ENCODE results near the gene MYOF.

Gene MYOF

DNA sequence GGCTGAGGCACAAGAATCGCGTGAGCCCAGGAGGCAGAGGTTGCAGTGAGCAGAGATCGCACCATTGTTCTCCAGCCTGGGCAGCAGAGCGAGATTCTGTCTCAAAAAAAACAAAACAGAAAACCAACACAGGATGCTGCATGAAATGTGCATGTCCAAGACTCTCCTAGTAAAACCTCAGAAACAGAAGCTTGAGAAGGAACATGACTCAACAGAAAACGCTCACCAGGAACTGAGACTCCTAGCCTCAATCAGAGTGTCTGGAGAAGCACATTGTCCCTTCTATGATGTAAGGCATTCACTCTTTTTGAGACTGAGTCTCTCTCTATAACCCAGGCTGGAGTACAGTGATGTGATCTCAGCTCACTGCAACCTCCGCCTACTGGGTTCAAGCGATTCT lies 168.3 kb downstream of the MYOF start:
- Histone ChIP-seq H4K20me1 (no peaks in the 10 kb centered on the region), H3K36me3 (peaks cover 0 to 31% (median 0%) of the 10 kb centered on the region in 11 experiments; a peak in 4 of 22 replicates)
- TF ChIP-seq Cebpa-rat (IDR thresholded peaks at IDR 0.05), result no peak

DNA sequence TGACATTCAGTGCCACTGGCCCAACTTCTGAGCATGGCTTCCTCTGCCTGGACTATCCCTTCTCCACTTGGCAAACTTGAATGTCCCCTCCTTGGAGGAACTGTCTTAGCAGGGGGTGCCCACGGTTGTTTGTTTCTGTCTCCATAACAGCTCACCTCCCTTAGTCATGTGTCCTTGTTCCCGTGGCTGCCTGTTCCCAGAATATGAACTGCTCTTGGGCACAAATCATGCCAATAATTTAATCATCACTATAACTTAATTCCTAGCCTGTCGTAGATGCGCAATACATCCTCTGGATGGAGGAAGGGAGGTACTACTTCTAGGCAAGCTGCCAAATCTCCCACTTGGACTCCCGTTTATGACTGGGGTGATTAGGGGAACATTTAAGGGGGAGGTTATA lies 173.1 kb downstream of the MYOF start:
- H3K36me3 ChIP-seq, result peaks cover 0 to 26% (median 0%) of the 10 kb centered on the region in 11 experiments; a peak in 4 of 22 replicates
- H3K27ac ChIP-seq, result no peak overlapping the region
- TF ChIP-seq Cebpa-rat (IDR thresholded peaks at IDR 0.05), result no peak

More for the DNA sequence above, 168.3 kb downstream of the MYOF start:
- peak overlapping the region in 6 of 11 experiments; percentile 22 to 66 (median 46); a peak in 9 of 22 replicates for H3K27ac ChIP-seq
- no peak overlapping the region for H3K9ac ChIP-seq
- H3K4me2 ChIP-seq, result peak overlapping the region in 6 of 11 experiments; percentile 0 to 60 (median 26); a peak in 5 of 22 replicates
- no peaks in the 10 kb centered on the region for H3K9me3 ChIP-seq (replicated peaks in 1 of 11)
- peaks cover 15 to 36% (median 24%) of the 10 kb centered on the region in 10 experiments for H3K4me1 ChIP-seq
- no peak overlapping the region for H3K4me3 ChIP-seq
- H3K27me3 ChIP-seq, result no peaks in the 10 kb centered on the region

DNA sequence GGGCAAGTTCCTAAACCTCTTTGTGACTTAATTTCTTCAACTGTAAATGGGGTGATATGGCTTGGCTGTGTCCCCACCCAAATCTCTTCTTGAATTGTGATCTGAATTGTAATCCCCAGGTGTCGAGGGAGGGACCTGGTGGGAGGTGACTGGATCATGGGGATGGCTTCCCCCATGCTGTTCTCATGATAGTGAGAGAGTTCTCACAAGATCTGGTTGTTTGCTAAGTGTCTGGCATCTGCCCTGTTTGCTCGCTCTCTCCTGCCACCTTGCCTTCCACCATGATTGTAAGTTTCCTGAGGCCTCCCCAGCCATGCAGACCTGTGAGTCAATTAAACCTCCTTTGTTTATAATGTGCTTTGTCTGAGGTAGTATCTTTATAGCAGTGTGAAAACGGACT lies 177.0 kb downstream of the MYOF start:
- Histone ChIP-seq H3K9ac (no peak overlapping the region), H4K20me1 (no peaks in the 10 kb centered on the region), H3K4me3 (no peak overlapping the region), H3K36me3 (peaks cover 0 to 15% (median 0%) of the 10 kb centered on the region in 11 experiments; a peak in 4 of 22 replicates), H3K4me1 (no peaks in the 10 kb centered on the region), H3K27ac (no peak overlapping the region), H3K4me2 (no peak overlapping the region), H3K9me3 (replicated peaks in 1 of 11) (no peaks in the 10 kb centered on the region), H3K27me3 (no peaks in the 10 kb centered on the region)
- no peak for TF ChIP-seq Cebpa-rat (IDR thresholded peaks at IDR 0.05)

More for the DNA sequence above, 173.1 kb downstream of the MYOF start:
- Histone ChIP-seq H3K4me1 (peaks cover 0 to 12% (median 4%) of the 10 kb centered on the region in 10 experiments; a peak in 9 of 20 replicates), H3K4me3 (no peak overlapping the region), H4K20me1 (no peaks in the 10 kb centered on the region), H3K27me3 (no peaks in the 10 kb centered on the region), H3K4me2 (no peak overlapping the region), H3K9me3 (replicated peaks in 1 of 11) (no peaks in the 10 kb centered on the region), H3K9ac (no peak overlapping the region)

DNA sequence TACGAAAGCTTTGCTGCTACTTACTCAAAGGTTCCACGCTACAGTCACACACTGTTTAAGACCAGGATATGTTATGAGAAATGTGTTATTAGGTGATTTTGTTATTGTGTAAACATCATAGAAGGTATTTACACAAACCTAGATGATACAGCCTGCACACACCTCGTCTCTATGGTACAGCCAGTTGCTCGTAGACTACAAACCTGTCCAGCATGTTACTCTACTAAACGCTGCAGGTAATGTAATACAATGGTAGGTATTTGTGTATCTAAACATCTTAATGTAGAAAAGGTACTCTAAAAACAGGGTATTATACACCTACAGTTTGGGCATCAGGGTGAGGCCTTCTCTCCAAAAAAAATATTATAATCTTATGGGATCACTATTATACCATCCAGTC lies 181.2 kb downstream of the MYOF start:
- Histone ChIP-seq H3K4me1 (no peaks in the 10 kb centered on the region), H3K27me3 (no peaks in the 10 kb centered on the region)

DNA sequence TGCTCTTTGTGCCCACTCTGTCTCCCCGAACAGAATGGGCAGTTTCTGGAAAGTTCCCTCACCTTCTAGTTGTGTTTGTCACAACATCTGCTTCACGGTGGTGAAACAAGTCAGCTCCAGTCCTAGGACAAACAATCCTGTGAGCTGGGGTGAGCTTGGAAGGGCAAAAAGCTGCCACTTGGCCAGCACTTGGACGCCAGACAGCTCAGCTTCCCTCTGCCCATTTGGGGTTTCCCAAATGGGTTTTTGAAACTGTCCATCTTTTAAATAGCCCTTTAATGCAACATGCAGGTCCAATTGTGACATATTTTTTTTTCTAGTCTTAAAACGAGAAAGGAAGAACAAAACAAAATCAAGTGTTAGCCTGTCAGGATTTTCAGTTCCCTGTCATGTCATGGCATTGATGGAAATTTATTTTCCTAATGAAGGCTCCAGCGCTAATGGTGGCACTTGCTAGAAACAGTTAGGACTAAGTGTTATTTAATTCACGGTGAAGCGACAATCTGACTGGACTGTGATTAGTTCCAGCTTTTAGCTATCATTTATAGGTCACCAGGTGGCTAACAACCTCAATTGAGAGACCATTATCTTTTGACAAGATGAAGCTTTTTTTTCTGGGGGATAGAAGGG lies 181.7 kb downstream of the MYOF start:
- Histone ChIP-seq H3K4me3 (no peak overlapping the region), H3K9ac (no peak overlapping the region), H3K4me1 (no peaks in the 10 kb centered on the region), H4K20me1 (no peaks in the 10 kb centered on the region), H3K9me3 (replicated peaks in 1 of 11) (no peaks in the 10 kb centered on the region), H3K4me2 (no peak overlapping the region), H3K27ac (no peak overlapping the region), H3K36me3 (no peaks in the 10 kb centered on the region), H3K27me3 (no peaks in the 10 kb centered on the region)
- no peak for TF ChIP-seq Cebpa-rat (IDR thresholded peaks at IDR 0.05)

More for the DNA sequence above, 181.2 kb downstream of the MYOF start:
- no peak overlapping the region for H3K27ac ChIP-seq
- no peak overlapping the region for H3K4me3 ChIP-seq
- no peak overlapping the region for H3K9ac ChIP-seq
- no peaks in the 10 kb centered on the region for H3K36me3 ChIP-seq
- no peak overlapping the region for H3K4me2 ChIP-seq
- no peaks in the 10 kb centered on the region for H3K9me3 ChIP-seq (replicated peaks in 1 of 11)
- no peak for TF ChIP-seq Cebpa-rat (IDR thresholded peaks at IDR 0.05)
- H4K20me1 ChIP-seq, result no peaks in the 10 kb centered on the region

DNA sequence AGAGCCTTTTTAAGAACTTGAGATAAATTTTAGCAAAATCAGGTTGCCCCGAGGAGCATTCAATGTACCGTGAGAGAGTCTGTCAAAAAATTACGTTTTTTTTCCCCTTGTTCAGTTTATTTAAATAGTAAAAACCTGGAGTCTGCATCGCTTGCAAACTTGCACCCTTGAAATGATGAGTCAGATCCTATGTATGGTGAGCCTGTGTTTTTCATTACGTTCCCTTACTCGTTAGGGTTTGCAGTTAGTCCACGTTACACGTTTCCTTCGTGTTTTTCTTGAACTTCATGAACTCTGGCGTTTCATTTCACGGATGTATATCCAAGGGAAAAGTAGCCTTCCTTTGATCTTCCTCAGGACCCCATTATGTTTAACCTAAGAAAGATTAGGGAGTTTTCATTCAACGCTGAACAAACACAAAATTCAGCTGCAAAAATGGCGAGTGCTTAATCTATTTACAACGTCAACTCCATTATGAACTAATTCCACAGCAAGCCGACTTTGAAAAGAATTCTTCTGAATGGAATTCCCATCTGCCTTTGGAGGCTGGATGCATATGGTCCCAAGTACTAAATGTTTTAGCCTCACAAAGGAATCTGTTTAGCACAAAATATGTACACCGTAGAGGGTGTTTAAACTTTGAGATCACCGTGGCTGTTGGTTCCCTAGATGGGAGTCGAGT lies 182.4 kb downstream of the MYOF start:
- Histone ChIP-seq H3K4me3 (no peak overlapping the region), H4K20me1 (no peaks in the 10 kb centered on the region), H3K4me2 (no peak overlapping the region), H3K27ac (no peak overlapping the region), H3K9me3 (replicated peaks in 1 of 11) (no peaks in the 10 kb centered on the region), H3K9ac (no peak overlapping the region), H3K4me1 (no peaks in the 10 kb centered on the region), H3K27me3 (no peaks in the 10 kb centered on the region), H3K36me3 (no peaks in the 10 kb centered on the region)
- TF ChIP-seq Cebpa-rat (IDR thresholded peaks at IDR 0.05), result no peak

DNA sequence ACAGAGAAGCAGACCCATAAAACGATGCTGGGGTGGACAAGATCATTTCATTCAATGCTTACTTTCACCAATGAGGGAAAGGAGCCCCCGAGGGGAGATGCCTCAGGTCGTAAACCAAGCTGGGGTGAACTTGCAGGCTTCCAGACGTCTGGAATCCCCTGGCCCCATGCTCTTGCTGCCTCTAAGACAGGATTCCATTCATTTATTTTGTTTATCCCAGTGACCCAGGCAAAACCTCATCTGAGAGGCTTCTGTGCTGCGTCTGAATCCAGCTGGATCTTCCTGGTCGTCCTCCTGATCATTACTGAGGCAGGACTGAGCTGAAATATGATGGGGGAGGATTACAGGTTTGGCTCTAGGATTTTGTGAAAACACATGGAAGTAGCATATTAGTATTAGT lies 182.9 kb downstream of the MYOF start:
- H3K4me1 ChIP-seq, result no peaks in the 10 kb centered on the region
- no peak overlapping the region for H3K9ac ChIP-seq
- no peaks in the 10 kb centered on the region for H3K9me3 ChIP-seq (replicated peaks in 1 of 11)
- H4K20me1 ChIP-seq, result no peaks in the 10 kb centered on the region
- H3K4me2 ChIP-seq, result no peak overlapping the region
- H3K36me3 ChIP-seq, result no peaks in the 10 kb centered on the region
- H3K27me3 ChIP-seq, result no peaks in the 10 kb centered on the region
- H3K4me3 ChIP-seq, result no peak overlapping the region
- no peak for TF ChIP-seq Cebpa-rat (IDR thresholded peaks at IDR 0.05)
- no peak overlapping the region for H3K27ac ChIP-seq

DNA sequence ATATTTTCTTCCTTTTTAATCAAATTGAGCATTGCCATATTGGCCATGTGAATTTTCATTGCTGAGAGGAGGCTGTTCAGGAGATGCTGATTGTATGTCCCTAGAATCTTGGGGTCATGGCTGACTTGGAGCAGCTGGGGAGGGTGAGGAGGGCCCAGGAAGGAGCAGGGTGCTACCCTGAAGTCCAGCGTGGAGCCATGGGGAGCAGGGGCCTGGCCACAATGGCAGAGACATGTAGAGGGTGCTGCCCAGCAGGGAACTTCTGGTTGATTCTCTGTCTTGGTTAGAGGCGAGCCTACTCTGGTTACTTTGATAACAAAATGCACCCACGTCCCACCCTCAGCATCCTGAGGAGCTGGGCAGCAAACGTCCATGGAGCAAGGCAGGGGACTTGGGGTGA lies 186.0 kb downstream of the MYOF start:
- no peaks in the 10 kb centered on the region for H4K20me1 ChIP-seq
- H3K36me3 ChIP-seq, result no peaks in the 10 kb centered on the region
- H3K27me3 ChIP-seq, result no peaks in the 10 kb centered on the region
- H3K4me3 ChIP-seq, result no peak overlapping the region
- no peak overlapping the region for H3K9ac ChIP-seq
- H3K4me2 ChIP-seq, result no peak overlapping the region
- H3K27ac ChIP-seq, result no peak overlapping the region
- no peak for TF ChIP-seq Cebpa-rat (IDR thresholded peaks at IDR 0.05)
- H3K4me1 ChIP-seq, result no peaks in the 10 kb centered on the region
- H3K9me3 ChIP-seq (replicated peaks in 1 of 11), result no peaks in the 10 kb centered on the region

DNA sequence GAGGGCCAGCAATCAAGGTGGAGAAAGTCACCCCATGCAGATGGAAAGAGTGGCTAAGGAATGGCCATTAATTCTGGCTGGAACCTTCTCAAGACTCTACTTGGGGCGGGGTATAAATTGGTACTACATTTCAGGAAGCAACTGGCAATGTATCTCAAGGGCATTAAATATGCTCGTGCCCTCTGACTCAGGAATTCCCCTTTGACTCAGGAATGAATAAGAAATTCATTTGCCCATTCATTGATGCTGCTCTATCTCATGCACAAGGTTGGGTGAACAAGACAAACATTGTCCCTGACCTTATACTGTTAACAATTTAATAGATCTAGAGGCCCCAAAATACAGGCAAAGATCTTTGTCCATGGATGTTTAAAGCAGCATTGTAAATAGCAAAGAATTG lies 188.1 kb downstream of the MYOF start:
- Histone ChIP-seq H3K27me3 (no peaks in the 10 kb centered on the region), H3K9ac (no peak overlapping the region), H3K4me1 (no peaks in the 10 kb centered on the region), H3K4me2 (no peak overlapping the region), H3K4me3 (no peak overlapping the region), H4K20me1 (no peaks in the 10 kb centered on the region), H3K27ac (no peak overlapping the region), H3K9me3 (replicated peaks in 1 of 11) (no peaks in the 10 kb centered on the region), H3K36me3 (no peaks in the 10 kb centered on the region)
- no peak for TF ChIP-seq Cebpa-rat (IDR thresholded peaks at IDR 0.05)

Measured in BLaER1 treated with 17β-estradiol and CSF1 and Interleukin-3, amounts not matched to agents 10 nM and 100 nM (cell line).